Memory B cell (primary cell): ENCODE data around the gene ITGB8.
"Not testable (repeated sequence)": the region's sequence is repeated elsewhere in the genome, so short reads cannot be mapped to it uniquely, and the experiment has no call there.

Experiments used
- ATAC-seq: fragments of 150-1000 bp; cut with Tn5 transposase; 2 replicates; pipeline ENCODE4 v1.10.0; 2021; ENCODE audit warnings: low read depth, mild to moderate bottlenecking, moderate library complexity
- DNase-seq, 2 donors: peaks; one replicate each; pipeline ENCODE4 v3.0.0; 2022; ENCODE audit warnings: low spot score in 2 of 2
- H3K27ac Mint-ChIP-seq: one replicate; pipeline ENCODE4 v1.8.0; 2022; ENCODE audit warnings: mild to moderate bottlenecking, moderate library complexity, mixed read lengths
- H3K27me3 Mint-ChIP-seq: one replicate; pipeline ENCODE4 v1.8.0; 2022; ENCODE audit warnings: mixed read lengths
- H3K36me3 Mint-ChIP-seq: one replicate; pipeline ENCODE4 v1.8.0; 2022; ENCODE audit warnings: mild to moderate bottlenecking, mixed read lengths
- H3K4me1 Mint-ChIP-seq: one replicate; pipeline ENCODE4 v1.8.0; 2022; ENCODE audit warnings: mixed read lengths
- H3K4me3 Mint-ChIP-seq: one replicate; pipeline ENCODE4 v1.8.0; 2022; ENCODE audit warnings: mild to moderate bottlenecking, moderate library complexity, mixed read lengths
- H3K9me3 Mint-ChIP-seq: one replicate; pipeline ENCODE4 v1.8.0; 2022; ENCODE audit warnings: mixed read lengths

ITGB8 gene

GRCh38 chr7:20301311-20301939 lies 29.3 kb upstream of the ITGB8 start:
- no peak for ATAC-seq
- no peaks in the 10 kb centered on the region for H3K9me3 Mint-ChIP-seq
- H3K27me3 Mint-ChIP-seq: no peaks in the 10 kb centered on the region
- no peak for DNase-seq
- no peak overlapping the region for H3K4me3 Mint-ChIP-seq
- H3K27ac Mint-ChIP-seq: no peak overlapping the region
- H3K36me3 Mint-ChIP-seq: no peaks in the 10 kb centered on the region
- H3K4me1 Mint-ChIP-seq: peaks cover 18% of the 10 kb centered on the region

GRCh38 chr7:20302300-20302699 lies 28.4 kb upstream of the ITGB8 start:
- H3K4me1 Mint-ChIP-seq: peaks cover 24% of the 10 kb centered on the region
- ATAC-seq, H3K4me3 Mint-ChIP-seq, DNase-seq, H3K36me3 Mint-ChIP-seq, H3K27ac Mint-ChIP-seq, H3K9me3 Mint-ChIP-seq, H3K27me3 Mint-ChIP-seq: not testable (repeated sequence)

DNA sequence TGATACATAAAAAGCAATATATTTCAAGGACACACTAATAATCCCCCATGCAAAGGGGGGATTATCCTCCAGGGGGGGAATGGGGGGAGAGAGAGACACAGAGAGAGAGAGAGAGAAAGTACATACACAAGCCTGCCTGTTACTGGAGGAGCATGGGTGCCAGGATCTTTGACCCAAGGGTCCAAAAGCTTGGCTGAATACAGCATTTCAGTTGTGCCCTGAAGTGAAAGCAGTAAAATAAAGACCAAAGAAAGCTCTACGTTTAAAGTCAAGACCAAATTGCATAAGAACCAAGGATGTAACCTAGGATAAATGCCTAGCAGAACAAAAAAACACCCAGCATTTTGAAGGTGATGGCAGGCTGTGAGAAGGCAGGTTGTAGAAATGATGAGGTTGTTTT lies 27.8 kb upstream of the ITGB8 start:
- Mint-ChIP-seq H3K27ac (no peak overlapping the region), H3K9me3 (no peaks in the 10 kb centered on the region), H3K27me3 (no peaks in the 10 kb centered on the region), H3K4me1 (peaks cover 24% of the 10 kb centered on the region), H3K36me3 (no peaks in the 10 kb centered on the region), H3K4me3 (no peak overlapping the region)
- ATAC-seq: no peak
- no peak for DNase-seq

DNA sequence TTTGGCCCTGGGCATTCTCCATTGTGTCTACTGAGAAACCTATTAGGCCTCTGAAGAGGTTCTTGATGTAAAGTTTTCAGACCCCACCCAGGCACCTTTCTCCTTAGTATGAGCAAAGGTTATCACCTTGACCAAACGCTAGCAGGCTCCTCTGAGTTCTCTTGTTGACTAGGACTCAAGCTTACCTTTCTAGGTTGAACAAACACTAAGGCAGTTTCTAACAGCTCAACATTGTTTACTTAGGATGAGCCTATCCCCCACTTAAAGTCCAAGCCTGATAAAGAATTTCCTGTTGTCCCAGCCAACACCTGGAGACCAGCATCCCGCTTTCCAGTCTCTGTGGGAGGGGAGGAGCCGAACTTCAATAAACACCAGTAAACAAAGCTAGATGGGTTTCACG lies 26.3 kb upstream of the ITGB8 start:
- Mint-ChIP-seq H3K4me3 (no peak overlapping the region), H3K9me3 (no peaks in the 10 kb centered on the region), H3K27ac (no peak overlapping the region), H3K36me3 (no peaks in the 10 kb centered on the region), H3K4me1 (peaks cover 23% of the 10 kb centered on the region), H3K27me3 (no peaks in the 10 kb centered on the region)
- DNase-seq (no peak), ATAC-seq (no peak)

- Mint-ChIP-seq H3K36me3 (no peaks in the 10 kb centered on the region), H3K27ac (peak overlapping the region; percentile 11), H3K4me1 (peaks cover 12% of the 10 kb centered on the region), H3K9me3 (no peaks in the 10 kb centered on the region), H3K4me3 (no peak overlapping the region), H3K27me3 (no peaks in the 10 kb centered on the region)
- no peak for DNase-seq
- no peak for ATAC-seq
These were observed 25.0 kb upstream of the ITGB8 start for GRCh38 chr7:20305726-20306125.

- DNase-seq (no peak), ATAC-seq (no peak)
- H3K27ac Mint-ChIP-seq: peak overlapping the region; percentile 86
- no peaks in the 10 kb centered on the region for H3K9me3 Mint-ChIP-seq
- peaks cover 12% of the 10 kb centered on the region for H3K4me1 Mint-ChIP-seq
- no peaks in the 10 kb centered on the region for H3K27me3 Mint-ChIP-seq
- H3K36me3 Mint-ChIP-seq: no peaks in the 10 kb centered on the region
- H3K4me3 Mint-ChIP-seq: no peak overlapping the region
These were observed 24.3 kb upstream of the ITGB8 start for GRCh38 chr7:20306180-20306946.

GRCh38 chr7:20307119-20307518 lies 23.6 kb upstream of the ITGB8 start:
- DNase-seq (no peak), ATAC-seq (peak; percentile 76)
- no peak overlapping the region for H3K4me3 Mint-ChIP-seq
- H3K36me3 Mint-ChIP-seq: no peaks in the 10 kb centered on the region
- peak overlapping the region; percentile 86 for H3K27ac Mint-ChIP-seq
- H3K27me3 Mint-ChIP-seq: no peaks in the 10 kb centered on the region
- H3K4me1 Mint-ChIP-seq: peaks cover 12% of the 10 kb centered on the region
- H3K9me3 Mint-ChIP-seq: no peaks in the 10 kb centered on the region

DNA sequence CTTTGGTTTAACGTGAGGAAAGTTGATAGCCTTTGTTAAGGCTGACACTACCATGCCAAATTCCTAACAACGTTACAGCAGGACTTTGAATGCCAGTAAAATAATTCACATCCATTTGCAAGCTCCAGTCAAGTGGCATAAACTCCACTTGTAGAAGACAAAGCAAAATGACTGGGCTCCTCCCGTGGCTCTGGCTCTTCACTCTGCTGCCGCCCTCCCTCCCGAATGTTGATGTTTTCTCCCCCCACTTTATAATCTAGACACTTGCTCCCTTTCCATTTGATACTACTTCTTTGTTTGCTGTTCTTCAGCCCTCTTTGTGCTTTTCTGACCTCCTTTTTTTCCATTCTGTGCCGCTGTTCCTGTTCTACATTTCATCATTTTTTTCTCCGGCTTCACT lies 22.8 kb upstream of the ITGB8 start:
- ATAC-seq (no peak), DNase-seq (no peak)
- Mint-ChIP-seq H3K4me1 (peaks cover 12% of the 10 kb centered on the region), H3K27ac (peak overlapping the region; percentile 5), H3K36me3 (no peaks in the 10 kb centered on the region), H3K4me3 (no peak overlapping the region), H3K27me3 (no peaks in the 10 kb centered on the region), H3K9me3 (no peaks in the 10 kb centered on the region)

GRCh38 chr7:20310301-20310700 lies 20.4 kb upstream of the ITGB8 start:
- no peak for DNase-seq
- Mint-ChIP-seq H3K27ac (no peak overlapping the region), H3K36me3 (no peaks in the 10 kb centered on the region), H3K9me3 (no peaks in the 10 kb centered on the region), H3K27me3 (no peaks in the 10 kb centered on the region), H3K4me3 (no peak overlapping the region), H3K4me1 (peaks cover 10% of the 10 kb centered on the region)
- ATAC-seq: no peak

- Mint-ChIP-seq H3K9me3 (no peaks in the 10 kb centered on the region), H3K4me1 (peaks cover 8% of the 10 kb centered on the region), H3K27ac (no peak overlapping the region), H3K4me3 (no peak overlapping the region), H3K36me3 (no peaks in the 10 kb centered on the region), H3K27me3 (no peaks in the 10 kb centered on the region)
- ATAC-seq: peak; percentile 51
- DNase-seq: peak in 1 of 2 donors; percentile 41
These were observed 19.5 kb upstream of the ITGB8 start for GRCh38 chr7:20310963-20311742.

GRCh38 chr7:20311743-20312042 lies 19.0 kb upstream of the ITGB8 start:
- Mint-ChIP-seq H3K4me3 (no peak overlapping the region), H3K9me3 (no peaks in the 10 kb centered on the region)

DNA sequence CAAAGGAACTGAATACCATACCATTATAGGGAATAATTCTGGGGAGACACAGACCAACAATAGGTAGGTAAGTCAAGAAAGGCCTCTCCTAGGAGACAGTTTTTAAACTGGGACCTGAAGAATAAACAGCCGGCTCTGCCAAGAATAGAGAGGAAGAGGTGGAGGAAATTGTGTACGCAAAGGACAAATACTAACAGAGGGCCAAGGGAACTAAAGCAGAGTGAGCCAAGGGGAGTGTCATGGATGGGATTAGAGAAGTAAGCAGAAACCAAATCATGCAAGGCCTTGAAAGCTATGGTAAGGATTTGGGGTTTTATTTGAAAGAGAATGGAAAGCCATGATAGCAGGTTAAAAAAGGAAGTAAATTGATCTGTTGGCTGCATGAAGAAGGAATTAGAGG lies 18.1 kb upstream of the ITGB8 start:
- DNase-seq (no peak), ATAC-seq (no peak)
- no peaks in the 10 kb centered on the region for H3K9me3 Mint-ChIP-seq
- H3K27me3 Mint-ChIP-seq: no peaks in the 10 kb centered on the region
- no peak overlapping the region for H3K27ac Mint-ChIP-seq
- H3K36me3 Mint-ChIP-seq: no peaks in the 10 kb centered on the region
- no peak overlapping the region for H3K4me3 Mint-ChIP-seq
- H3K4me1 Mint-ChIP-seq: no peaks in the 10 kb centered on the region

More at GRCh38 chr7:20311743-20312042, 19.0 kb upstream of the ITGB8 start:
- DNase-seq: no peak
- H3K4me1 Mint-ChIP-seq: peaks cover 4% of the 10 kb centered on the region
- H3K36me3 Mint-ChIP-seq: no peaks in the 10 kb centered on the region
- no peak overlapping the region for H3K27ac Mint-ChIP-seq
- H3K27me3 Mint-ChIP-seq: no peaks in the 10 kb centered on the region
- ATAC-seq: no peak

GRCh38 chr7:20313626-20314025 lies 17.1 kb upstream of the ITGB8 start:
- Mint-ChIP-seq H3K9me3 (no peaks in the 10 kb centered on the region), H3K27ac (no peak overlapping the region), H3K4me3 (no peak overlapping the region), H3K4me1 (no peaks in the 10 kb centered on the region), H3K36me3 (no peaks in the 10 kb centered on the region), H3K27me3 (no peaks in the 10 kb centered on the region)
- no peak for DNase-seq
- no peak for ATAC-seq

DNA sequence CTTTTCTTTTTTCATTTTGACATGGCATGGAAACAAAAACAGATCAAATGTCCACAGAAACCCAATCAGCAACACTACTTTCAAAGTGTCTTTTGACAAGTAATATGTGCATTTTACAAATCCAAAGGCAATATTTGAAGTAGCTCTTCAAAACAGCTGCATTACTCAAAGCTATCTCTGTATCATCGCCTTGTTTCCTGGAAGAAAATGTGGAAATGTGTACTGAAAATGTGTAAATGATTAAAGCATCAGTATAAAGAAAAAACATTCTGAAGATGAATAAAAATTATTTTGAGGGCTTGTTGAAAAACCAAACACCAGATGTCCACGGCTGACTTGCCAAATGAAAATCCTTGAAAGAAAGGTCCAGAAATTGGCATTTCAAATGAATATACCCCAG lies 16.5 kb upstream of the ITGB8 start:
- no peaks in the 10 kb centered on the region for H3K27me3 Mint-ChIP-seq
- no peaks in the 10 kb centered on the region for H3K36me3 Mint-ChIP-seq
- no peak overlapping the region for H3K27ac Mint-ChIP-seq
- H3K4me1 Mint-ChIP-seq: no peaks in the 10 kb centered on the region
- no peak overlapping the region for H3K4me3 Mint-ChIP-seq
- H3K9me3 Mint-ChIP-seq: no peaks in the 10 kb centered on the region
- ATAC-seq: no peak
- DNase-seq: no peak
